ENCODE results near the gene CAMTA1. TPM values are rescaled to one million over a fixed set of nuclear protein-coding genes. Genes with fewer than 3 reads are reported as not detected.

CAMTA1 gene
- polyA plus RNA-seq, 1 of the 3 experiments (the other 2 are of a cell fraction): 63.1 TPM

GRCh38 chr1:6958407-6959030, 173.3 kb downstream of the CAMTA1 start:
- no peak overlapping the region for H3K4me2 ChIP-seq
- H3K9me3 ChIP-seq: no peaks in the 10 kb centered on the region
- no peak for TF ChIP-seq SMC3 (IDR thresholded peaks at IDR 0.05; ENCODE audit: low read depth, low read length)
- TF ChIP-seq ELF1 (IDR thresholded peaks at IDR 0.05): no peak
- TF ChIP-seq USF1 (IDR thresholded peaks at IDR 0.05; ENCODE audit: borderline replicate concordance, low read depth): no peak
- TF ChIP-seq IRF3 (IDR thresholded peaks at IDR 0.05; ENCODE audit: low read depth, low read length): no peak
- TF ChIP-seq CTCF (IDR thresholded peaks at IDR 0.05): no peak
- TF ChIP-seq TCF12 (IDR thresholded peaks at IDR 0.05): no peak
- no peak for TF ChIP-seq PBX3 (IDR thresholded peaks at IDR 0.05)
- no peak for TF ChIP-seq RFX5 (IDR thresholded peaks at IDR 0.05; ENCODE audit: low read length)
- TF ChIP-seq MXI1 (IDR thresholded peaks at IDR 0.05; ENCODE audit: low read depth, low read length): no peak
- no peak for TF ChIP-seq POLR2AphosphoS5 (IDR thresholded peaks at IDR 0.05; ENCODE audit: low read depth, low read length)
- TF ChIP-seq NFIC (IDR thresholded peaks at IDR 0.05; ENCODE audit: borderline replicate concordance): no peak
- CTCF ChIA-PET: interaction anchor here (1.3 to 1.9 kb wide), 3 partner anchors 69 to 91 kb away, joined by 3 to 6 read pairs (median 3); no protein-coding TSS in a partner anchor
- no peaks in the 10 kb centered on the region for H3K9me2 ChIP-seq
- no peaks in the 10 kb centered on the region for H3K36me3 ChIP-seq (replicated peaks in 1 of 2; ENCODE audit: control insufficient read depth in 1 of 2, insufficient read depth in 2 of 2, low read length in 1 of 2)
- no peak overlapping the region for H2AFZ ChIP-seq (ENCODE audit: low read depth)
- H3K4me1 ChIP-seq (ENCODE audit: control insufficient read depth in 1 of 2, insufficient read depth in 2 of 2, low read depth in 1 of 2, low read length in 1 of 2): peaks cover 0 to 13% of the 10 kb centered on the region in 2 experiments; a peak in 2 of 4 replicates
- no peak overlapping the region for H3K4me3 ChIP-seq (ENCODE audit: low read depth in 2 of 2, low read length in 1 of 2)
- H3F3A ChIP-seq (replicated peaks; ENCODE audit: insufficient read depth): no peaks in the 10 kb centered on the region
- H3K27ac ChIP-seq (ENCODE audit: low read depth in 2 of 2, low read length in 1 of 2): no peak overlapping the region
- H4K20me1 ChIP-seq (ENCODE audit: insufficient read depth): no peaks in the 10 kb centered on the region
- no peak for DNase-seq
- no peak overlapping the region for H3K9ac ChIP-seq
- 86% methylated on average over 15 of the region's 15 CpGs for WGBS (ENCODE audit: low lambda C conversion rate)
- H3K79me2 ChIP-seq (ENCODE audit: insufficient read depth): no peaks in the 10 kb centered on the region
- no peaks in the 10 kb centered on the region for H3K27me3 ChIP-seq (ENCODE audit: insufficient read depth)
- POLR2A ChIA-PET: no interaction called here

GRCh38 chr1:6959491-6959890, 174.2 kb downstream of the CAMTA1 start:
- Histone ChIP-seq H3K9me2 (no peaks in the 10 kb centered on the region), H3K4me2 (no peak overlapping the region), H3K9me3 (no peaks in the 10 kb centered on the region), H2AFZ (ENCODE audit: low read depth) (no peak overlapping the region), H3K27ac (ENCODE audit: low read depth in 2 of 2, low read length in 1 of 2) (no peak overlapping the region), H3F3A (replicated peaks; ENCODE audit: insufficient read depth) (no peaks in the 10 kb centered on the region), H3K4me1 (ENCODE audit: control insufficient read depth in 1 of 2, insufficient read depth in 2 of 2, low read depth in 1 of 2, low read length in 1 of 2) (peaks cover 0 to 13% of the 10 kb centered on the region in 2 experiments; a peak in 2 of 4 replicates), H3K9ac (no peak overlapping the region), H3K79me2 (ENCODE audit: insufficient read depth) (no peaks in the 10 kb centered on the region), H4K20me1 (ENCODE audit: insufficient read depth) (no peaks in the 10 kb centered on the region), H3K36me3 (replicated peaks in 1 of 2; ENCODE audit: control insufficient read depth in 1 of 2, insufficient read depth in 2 of 2, low read length in 1 of 2) (no peaks in the 10 kb centered on the region), H3K27me3 (ENCODE audit: insufficient read depth) (no peaks in the 10 kb centered on the region), H3K4me3 (ENCODE audit: low read depth in 2 of 2, low read length in 1 of 2) (no peak overlapping the region)
- WGBS (ENCODE audit: low lambda C conversion rate): 92% methylated on average over 7 of the region's 8 CpGs
- TF ChIP-seq POLR2AphosphoS5 (IDR thresholded peaks at IDR 0.05; ENCODE audit: low read depth, low read length): no peak
- ChIA-PET POLR2A (no interaction called here), CTCF (interaction anchor here (1.2 to 1.9 kb wide), 3 partner anchors 9 to 83 kb away, joined by 3 to 6 read pairs (median 4); no protein-coding TSS in a partner anchor)
- no peak for DNase-seq
